ENCODE results near the gene FAM131B.
A peak's percentile ranks its signal among the peaks of the same experiment; 100 is the strongest.

Gene FAM131B

GRCh38 chr7:143322760-143323633 is 39.5 kb downstream of the FAM131B start:
- no peak for DNase-seq (ENCODE audit: low read depth in 2 of 2)

GRCh38 chr7:143321734-143322133 is 40.8 kb downstream of the FAM131B start:
- DNase-seq (ENCODE audit: low read depth in 2 of 2): no peak

- no peak for DNase-seq (ENCODE audit: low read depth in 2 of 2)
Observed at GRCh38 chr7:143321242-143321641, 41.3 kb downstream of the FAM131B start.

- DNase-seq (ENCODE audit: low read depth in 2 of 2): no peak
Observed at GRCh38 chr7:143320620-143321019, 41.9 kb downstream of the FAM131B start.

GRCh38 chr7:143318661-143319060 is 43.9 kb downstream of the FAM131B start:
- no peak for DNase-seq (ENCODE audit: low read depth in 2 of 2)

- DNase-seq (ENCODE audit: low read depth in 2 of 2): no peak
Observed at GRCh38 chr7:143316492-143316891, 46.0 kb downstream of the FAM131B start.

GRCh38 chr7:143315776-143316175 is 46.7 kb downstream of the FAM131B start, which contains the start of gene CLCN1:
TSS of gene CLCN1 (plus strand) at chr7:143316111. CDS start at chr7:143316213, 102 bp downstream.
- DNase-seq (ENCODE audit: low read depth in 2 of 2): no peak

- DNase-seq (ENCODE audit: low read depth in 2 of 2): no peak
Observed at GRCh38 chr7:143314127-143314526, 48.4 kb downstream of the FAM131B start.

GRCh38 chr7:143308632-143309031 is 53.9 kb downstream of the FAM131B start:
- DNase-seq (ENCODE audit: low read depth in 2 of 2): no peak

GRCh38 chr7:143305423-143306070 is 57.0 kb downstream of the FAM131B start:
- peak in 1 of 2 donors; percentile 39 for DNase-seq (ENCODE audit: low read depth in 2 of 2)

GRCh38 chr7:143304938-143305337 is 57.6 kb downstream of the FAM131B start:
- DNase-seq (ENCODE audit: low read depth in 2 of 2): no peak

- no peak for DNase-seq (ENCODE audit: low read depth in 2 of 2)
Observed at GRCh38 chr7:143303733-143304132, 58.8 kb downstream of the FAM131B start.
